ENCODE data around the gene ZNF217.
"Not testable (repeated sequence)": the region's sequence is repeated elsewhere in the genome, so short reads cannot be mapped to it uniquely, and the experiment has no call there.

Gene ZNF217

GRCh38 chr20:53523615-53524014, 70.0 kb downstream of the ZNF217 start:
- DNase-seq: not testable (repeated sequence)

GRCh38 chr20:53522696-53523095, 70.9 kb downstream of the ZNF217 start:
- DNase-seq: no peak

- DNase-seq: no peak
Measured at GRCh38 chr20:53522026-53522425, 71.6 kb downstream of the ZNF217 start.

GRCh38 chr20:53521421-53521820, 72.2 kb downstream of the ZNF217 start:
- not testable (repeated sequence) for DNase-seq

- DNase-seq: no peak
Measured at GRCh38 chr20:53517146-53517545, 76.5 kb downstream of the ZNF217 start.
